ENCODE results near the gene TGFBR3. TPM values are rescaled to one million over a fixed set of nuclear protein-coding genes. Genes with fewer than 3 reads are reported as not detected.

Gene TGFBR3
- total RNA-seq, 1 experiment from 2014 or later, result 4.2 TPM

GRCh38 chr1:91806769-91807700 is 78.9 kb downstream of the TGFBR3 start:
- Mint-ChIP-seq H3K27ac (0 out of 2 replicates have a peak overlapping the region, but pooled peaks have one; percentile 35), H3K36me3 (no peaks in the 10 kb centered on the region), H3K9me3 (no peaks in the 10 kb centered on the region), H3K4me3 (no peak overlapping the region), H3K4me1 (peaks cover 23% of the 10 kb centered on the region), H3K27me3 (ENCODE audit: low read depth) (no peaks in the 10 kb centered on the region)
- DNase-seq (ENCODE audit: low spot score) (no peak), ATAC-seq (peak; percentile 60)
- TF ChIP-seq ZNF425 (CRISPR knock-in tag; conservative IDR thresholded peaks at IDR 0.05) (no peak), PRRX2 (CRISPR knock-in tag; IDR thresholded peaks at IDR 0.05) (no peak), TEAD1 (CRISPR knock-in tag; IDR thresholded peaks at IDR 0.05) (no peak), SMAD4 (CRISPR knock-in tag; IDR thresholded peaks at IDR 0.05) (no peak), ZNF532 (CRISPR knock-in tag; IDR thresholded peaks at IDR 0.05; ENCODE audit: borderline replicate concordance) (no peak), FOXJ3 (CRISPR knock-in tag; IDR thresholded peaks at IDR 0.05; ENCODE audit: borderline replicate concordance) (no peak), ZNF121 (CRISPR knock-in tag; IDR thresholded peaks at IDR 0.05) (no peak), RORB (CRISPR knock-in tag; IDR thresholded peaks at IDR 0.05) (no peak), ZNF416 (CRISPR knock-in tag; IDR thresholded peaks at IDR 0.05) (no peak)
- POLR2A ChIA-PET, result interaction anchor here (0.6 kb wide), 1 partner anchor 1156 kb away, joined by 6 read pairs; no protein-coding TSS in a partner anchor
- CTCF ChIA-PET, result interaction anchor here (0.9 to 1.0 kb wide), 3 partner anchors 14 to 524 kb away, joined by 3 read pairs; no protein-coding TSS in a partner anchor

DNA sequence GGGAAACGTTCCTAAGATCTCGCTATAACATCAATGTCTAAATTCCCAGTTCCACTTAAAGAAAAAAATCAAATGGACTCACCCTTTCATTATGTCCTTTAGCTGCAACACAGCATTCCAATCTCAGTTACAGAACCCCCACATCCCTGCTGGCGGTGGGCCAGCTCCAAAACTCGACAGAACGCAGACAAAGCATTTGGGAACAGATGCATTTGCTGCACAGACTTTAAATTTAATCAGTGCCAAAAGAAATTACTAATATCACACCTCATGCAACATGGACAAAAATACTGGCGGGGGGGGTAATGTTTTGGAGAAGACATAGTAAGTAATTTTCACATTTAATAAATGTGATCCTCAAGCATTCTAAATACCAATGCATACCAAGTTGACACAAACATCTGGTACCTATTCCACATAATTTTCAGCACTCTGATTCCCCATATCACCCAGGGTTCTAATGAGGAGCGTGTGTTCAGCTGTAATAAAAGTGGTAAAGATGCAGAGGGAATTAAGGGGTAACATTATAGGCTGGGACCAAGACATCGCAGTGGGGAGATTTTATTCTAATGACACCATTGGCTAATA is 79.7 kb downstream of the TGFBR3 start:
- TF ChIP-seq HMGXB4 (CRISPR knock-in tag; IDR thresholded peaks at IDR 0.05) (no peak), SP1 (CRISPR knock-in tag; conservative IDR thresholded peaks at IDR 0.05) (no peak), IRF2 (CRISPR knock-in tag; IDR thresholded peaks at IDR 0.05; ENCODE audit: borderline replicate concordance, low read depth) (no peak), ARID4B (CRISPR knock-in tag; IDR thresholded peaks at IDR 0.05; ENCODE audit: borderline replicate concordance) (no peak), ELF4 (CRISPR knock-in tag; IDR thresholded peaks at IDR 0.05; ENCODE audit: low read depth) (no peak), OVOL2 (CRISPR knock-in tag; IDR thresholded peaks at IDR 0.05; ENCODE audit: borderline replicate concordance) (no peak), TEAD1 (CRISPR knock-in tag; IDR thresholded peaks at IDR 0.05) (no peak)
- Mint-ChIP-seq H3K27me3 (ENCODE audit: low read depth) (no peaks in the 10 kb centered on the region), H3K27ac (no peak overlapping the region; the same call in 1 of the 2 replicates), H3K4me3 (no peak overlapping the region), H3K4me1 (peaks cover 18% of the 10 kb centered on the region), H3K36me3 (no peaks in the 10 kb centered on the region), H3K9me3 (no peaks in the 10 kb centered on the region)
- ChIA-PET CTCF (interaction anchor here (0.7 to 1.1 kb wide), 6 partner anchors 13 to 1188 kb away, joined by 3 read pairs; no protein-coding TSS in a partner anchor), POLR2A (interaction anchor here (0.6 kb wide), 1 partner anchor 1156 kb away, joined by 6 read pairs; no protein-coding TSS in a partner anchor)
- DNase-seq (ENCODE audit: low spot score) (no peak), ATAC-seq (no peak)
